Right ventricle myocardium superior (tissue), 1 donor: ENCODE data around the gene SECISBP2L. TPM values are rescaled to one million over a fixed set of nuclear protein-coding genes. Genes with fewer than 3 reads are reported as not detected.

ENCODE experiments used
- ATAC-seq: fragments of 200-7000 bp; cut with Tn5 transposase; one replicate; pipeline ENCODE4 v1.9.1; 2020; ENCODE audit warnings: mild to moderate bottlenecking; ENCODE audit not compliant: poor library complexity
- DNase-seq: peaks from one replicate; pipeline ENCODE4 v3.0.0-alpha.2; 2020
- intact Hi-C: fragments of 100-400 bp; cut with DNase I; formaldehyde crosslinking; loops from one replicate; pipeline ENCODE4 v1.11.2; 2022
- total RNA-seq: library from RNA; stranded (reverse); fragmentation: NEBNext Ultra II Directional; extraction: Animal tissue kit (Norgen Biotek cat#: 25700); gene quantifications from one replicate; pipeline ENCODE4 v1.2.1, GENCODE V29; 2021
- donor health status: DM: no; HTN: yes; CAD: no; lungs with severe emphysema.

The SECISBP2L gene
- total RNA-seq, 1 donor from 2014 or later, result 34.2 TPM

- DNase-seq (no peak), ATAC-seq (no peak)
- intact Hi-C loops, result no loop called here
These were observed 13.6 kb downstream of the SECISBP2L start for GRCh38 chr15:49032601-49033145.

- no peak for ATAC-seq
- intact Hi-C loops, result no loop called here
- no peak for DNase-seq
These were observed 14.4 kb downstream of the SECISBP2L start for GRCh38 chr15:49031804-49032203.

GRCh38 chr15:49026700-49027099 is 19.5 kb downstream of the SECISBP2L start:
- DNase-seq (no peak), ATAC-seq (no peak)
- intact Hi-C loops, result no loop called here

GRCh38 chr15:49024840-49025239 is 21.4 kb downstream of the SECISBP2L start:
- intact Hi-C loops, result no loop called here

GRCh38 chr15:49023354-49023753 is 22.9 kb downstream of the SECISBP2L start:
- intact Hi-C loops, result no loop called here
- DNase-seq, result no peak
- ATAC-seq, result no peak

More at GRCh38 chr15:49024840-49025239, 21.4 kb downstream of the SECISBP2L start:
- DNase-seq (no peak), ATAC-seq (no peak)

- DNase-seq (no peak), ATAC-seq (no peak)
- intact Hi-C loops, result no loop called here
These were observed 30.4 kb downstream of the SECISBP2L start for GRCh38 chr15:49015896-49016295.

GRCh38 chr15:48999314-48999713 is 46.9 kb downstream of the SECISBP2L start:
- intact Hi-C loops, result no loop called here
- ATAC-seq, result no peak
- no peak for DNase-seq

GRCh38 chr15:48996276-48996675 is 50.0 kb downstream of the SECISBP2L start:
- intact Hi-C loops, result no loop called here
- ATAC-seq, result no peak
- DNase-seq, result no peak

- intact Hi-C loops, result no loop called here
- DNase-seq (no peak), ATAC-seq (no peak)
These were observed 52.9 kb downstream of the SECISBP2L start for GRCh38 chr15:48993380-48993779.

- DNase-seq, result no peak
- peak; percentile 74 for ATAC-seq
- intact Hi-C loops, result no loop called here
These were observed 53.7 kb downstream of the SECISBP2L start for GRCh38 chr15:48992545-48992944.

- DNase-seq, result no peak
- no peak for ATAC-seq
- intact Hi-C loops, result no loop called here
These were observed 54.1 kb downstream of the SECISBP2L start for GRCh38 chr15:48992096-48992495.

GRCh38 chr15:48989170-48989569 is 57.1 kb downstream of the SECISBP2L start:
- no peak for ATAC-seq
- DNase-seq, result no peak
- intact Hi-C loops, result no loop called here

- no peak for DNase-seq
- intact Hi-C loops, result no loop called here
- ATAC-seq, result no peak
These were observed 59.1 kb downstream of the SECISBP2L start for GRCh38 chr15:48987142-48987541.

GRCh38 chr15:48986240-48986639 is 60.0 kb downstream of the SECISBP2L start:
- intact Hi-C loops, result no loop called here
- ATAC-seq (no peak), DNase-seq (no peak)

GRCh38 chr15:48985516-48985915 is 60.7 kb downstream of the SECISBP2L start:
- ATAC-seq (no peak), DNase-seq (no peak)
- intact Hi-C loops, result no loop called here

GRCh38 chr15:48984811-48985352 is 61.4 kb downstream of the SECISBP2L start:
- intact Hi-C loops, result no loop called here
- DNase-seq, result no peak
- no peak for ATAC-seq

GRCh38 chr15:48984021-48984710 is 62.1 kb downstream of the SECISBP2L start:
- ATAC-seq (no peak), DNase-seq (no peak)
- intact Hi-C loops, result no loop called here

GRCh38 chr15:48983300-48983699 is 62.9 kb downstream of the SECISBP2L start:
- ATAC-seq, result no peak
- intact Hi-C loops, result no loop called here
- DNase-seq, result no peak

- DNase-seq (no peak), ATAC-seq (no peak)
- intact Hi-C loops, result no loop called here
These were observed 64.3 kb downstream of the SECISBP2L start for GRCh38 chr15:48981941-48982340.

- intact Hi-C loops, result no loop called here
- ATAC-seq, result no peak
- DNase-seq, result no peak
These were observed 67.6 kb downstream of the SECISBP2L start for GRCh38 chr15:48978638-48979037.
